Stimulated activated CD4-positive, alpha-beta T cell treated with anti-CD3 and anti-CD28 coated beads, Interleukin-1b, Interleukin-23, amount 100 ng/mL, for 24 hours (primary cell): ENCODE results near the gene BROX.

Source experiments
- DNase-seq, 4 experiments: peaks; one replicate each; pipeline ENCODE4 v3.0.0-alpha.2; 2020; ENCODE audit warnings: low read depth in 4 of 4, low spot score in 1 of 4

BROX gene

DNA sequence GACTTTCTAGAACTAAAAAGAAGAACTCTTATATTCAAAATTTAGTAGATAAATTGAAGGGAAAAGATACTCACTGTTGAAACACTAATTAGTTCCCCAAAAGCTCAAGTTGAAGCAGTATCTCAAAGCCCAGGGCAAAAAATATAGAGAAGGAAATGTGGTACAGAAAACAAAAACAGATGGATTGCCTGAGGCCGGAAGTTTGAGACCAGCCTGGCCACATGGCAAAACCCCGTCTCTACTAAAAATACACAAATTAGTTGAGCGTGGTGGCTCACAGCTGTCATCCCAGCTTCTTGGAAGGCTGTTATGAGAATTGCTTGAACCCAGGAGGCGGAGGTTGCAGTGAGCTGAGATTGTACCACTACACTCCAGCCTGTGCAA is 60.6 kb downstream of the BROX start:
- DNase-seq: no peak

DNA sequence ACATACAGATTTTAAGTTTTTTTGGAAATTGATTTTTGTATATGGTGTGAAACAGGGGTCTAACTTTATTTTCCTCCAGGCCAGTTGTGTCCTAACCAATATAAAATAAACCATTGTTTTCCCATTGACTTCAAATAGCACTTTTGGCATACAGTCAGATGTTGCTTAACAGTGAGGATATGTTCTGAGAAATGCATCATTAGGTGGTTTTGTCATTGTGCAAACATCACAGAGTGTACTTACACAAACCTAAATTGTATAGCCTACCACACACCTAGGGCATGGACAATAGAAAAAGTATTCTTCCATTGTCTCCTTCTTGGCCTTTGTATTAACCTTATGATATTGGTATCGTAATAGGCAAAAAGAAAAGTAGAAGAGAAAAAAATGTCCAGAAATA is 65.1 kb downstream of the BROX start:
- no peak for DNase-seq

DNA sequence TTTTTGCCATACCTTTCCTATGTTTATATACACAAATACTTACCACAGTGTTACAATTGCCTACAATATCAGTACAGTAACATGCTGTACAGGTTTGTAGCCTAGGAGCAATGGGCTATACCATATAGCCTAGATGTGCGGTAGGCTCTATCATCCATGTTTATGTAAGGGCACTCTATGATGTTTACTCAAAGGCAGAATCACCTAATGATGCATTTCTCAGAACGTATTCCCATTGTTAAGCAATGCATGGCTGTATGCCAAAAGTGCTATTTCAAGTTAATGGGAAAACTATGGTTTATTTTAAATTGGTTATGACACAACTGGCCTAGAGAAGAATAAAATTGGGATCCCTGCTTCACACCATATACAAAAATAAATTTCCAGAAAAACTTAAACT is 65.6 kb downstream of the BROX start:
- no peak for DNase-seq

DNA sequence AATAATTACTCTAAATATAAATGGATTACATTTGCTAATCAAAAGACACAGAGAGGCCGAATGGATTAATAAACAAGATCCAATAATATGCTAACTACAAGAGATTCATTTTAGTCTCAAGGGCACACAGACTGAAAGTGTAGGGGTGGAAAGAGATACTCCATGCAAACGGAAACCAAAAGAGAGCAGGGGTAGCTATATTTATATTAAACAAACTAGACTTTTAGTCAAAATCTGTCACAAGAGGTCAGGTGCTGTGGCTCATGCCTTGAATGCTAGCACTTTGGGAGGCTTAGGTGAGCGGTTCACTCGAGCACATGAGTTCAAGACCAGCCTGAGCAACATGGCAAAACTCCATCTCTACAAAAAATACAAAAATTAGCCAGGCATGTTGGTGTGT is 68.9 kb downstream of the BROX start:
- DNase-seq: no peak

DNA sequence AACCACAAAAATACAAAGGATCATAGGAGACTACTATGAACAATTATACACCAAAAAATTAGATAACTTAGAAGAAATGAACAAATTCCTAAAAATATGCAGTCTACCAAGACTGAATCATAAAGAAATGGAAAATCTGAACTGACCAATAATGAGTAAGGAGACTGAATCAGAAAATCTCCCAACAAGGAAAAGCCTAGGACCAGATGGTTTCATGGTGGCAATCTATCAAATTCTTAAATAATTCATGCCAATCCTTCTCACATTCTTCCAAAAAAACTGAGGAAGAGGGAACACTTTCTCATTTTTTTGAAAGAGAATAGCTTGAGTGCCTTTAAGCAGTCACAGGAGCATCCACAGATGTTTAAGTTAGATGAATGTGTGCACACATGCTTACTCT is 70.7 kb downstream of the BROX start:
- no peak for DNase-seq

DNA sequence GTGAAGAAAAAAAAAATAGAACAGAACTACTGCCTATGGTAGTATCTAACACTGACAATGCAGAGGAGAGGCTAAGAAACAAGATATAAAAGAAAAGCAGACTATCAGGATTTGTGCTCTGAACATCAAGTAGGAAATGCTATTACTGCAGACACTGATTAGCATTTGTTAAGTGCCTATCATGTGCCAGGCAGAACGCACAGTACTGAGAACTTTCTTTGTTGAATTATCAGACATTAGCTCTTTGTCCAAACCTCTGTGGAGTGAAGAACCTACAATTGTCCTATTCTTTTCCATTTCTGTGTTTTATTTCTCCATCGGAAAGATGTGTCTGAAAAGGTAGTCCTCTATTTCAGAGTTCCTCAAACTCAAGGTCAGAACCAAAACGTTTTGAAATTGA is 72.0 kb downstream of the BROX start:
- DNase-seq: no peak
